Endothelial cell (in vitro differentiated cells): ENCODE measurements around the gene PML. TPM values are rescaled to one million over a fixed set of nuclear protein-coding genes. Genes with fewer than 3 reads are reported as not detected.

ENCODE experiments used
- DNase-seq: peaks from one replicate; pipeline ENCODE4 v3.0.0; 2021; ENCODE audit warnings: low spot score
- H3K27ac Mint-ChIP-seq: one replicate; pipeline ENCODE4 v1.8.0; 2021; ENCODE audit warnings: mixed read lengths, inconsistent platforms; ENCODE audit not compliant: unreplicated experiment
- H3K27me3 Mint-ChIP-seq: one replicate; pipeline ENCODE4 v1.8.0; 2021; ENCODE audit warnings: mild to moderate bottlenecking, moderate library complexity, mixed read lengths, inconsistent platforms; ENCODE audit not compliant: unreplicated experiment
- H3K36me3 Mint-ChIP-seq: one replicate; pipeline ENCODE4 v1.8.0; 2021; ENCODE audit warnings: mild to moderate bottlenecking, low read depth, mixed read lengths, inconsistent platforms; ENCODE audit not compliant: unreplicated experiment
- H3K4me1 Mint-ChIP-seq: one replicate; pipeline ENCODE4 v1.8.0; 2021; ENCODE audit warnings: mild to moderate bottlenecking, mixed read lengths, inconsistent platforms; ENCODE audit not compliant: unreplicated experiment
- H3K4me3 Mint-ChIP-seq: one replicate; pipeline ENCODE4 v1.8.0; 2021; ENCODE audit warnings: mild to moderate bottlenecking, mixed read lengths, inconsistent platforms; ENCODE audit not compliant: unreplicated experiment
- H3K9me3 Mint-ChIP-seq: one replicate; pipeline ENCODE4 v1.8.0; 2021; ENCODE audit warnings: mixed read lengths, inconsistent platforms; ENCODE audit not compliant: unreplicated experiment
- total RNA-seq: library from RNA; stranded (reverse); fragmentation: NEBNext Ultra II Directional; extraction: Animal tissue kit (Norgen Biotek cat#: 25700); gene quantifications from one replicate; pipeline ENCODE4 v1.2.1, GENCODE V29; 2021; ENCODE audit not compliant: unreplicated experiment
- TF ChIP-seq, protein P1 (sequence below): fragments of 200-600 bp; sonication (generic); IDR thresholded peaks from one replicate; pipeline ENCODE4 v1.5.0; 2021; ENCODE audit warnings: antibody characterized with exemption; ENCODE audit not compliant: unreplicated experiment

Gene PML
- total RNA-seq, 1 donor from 2014 or later: 161 TPM

DNA sequence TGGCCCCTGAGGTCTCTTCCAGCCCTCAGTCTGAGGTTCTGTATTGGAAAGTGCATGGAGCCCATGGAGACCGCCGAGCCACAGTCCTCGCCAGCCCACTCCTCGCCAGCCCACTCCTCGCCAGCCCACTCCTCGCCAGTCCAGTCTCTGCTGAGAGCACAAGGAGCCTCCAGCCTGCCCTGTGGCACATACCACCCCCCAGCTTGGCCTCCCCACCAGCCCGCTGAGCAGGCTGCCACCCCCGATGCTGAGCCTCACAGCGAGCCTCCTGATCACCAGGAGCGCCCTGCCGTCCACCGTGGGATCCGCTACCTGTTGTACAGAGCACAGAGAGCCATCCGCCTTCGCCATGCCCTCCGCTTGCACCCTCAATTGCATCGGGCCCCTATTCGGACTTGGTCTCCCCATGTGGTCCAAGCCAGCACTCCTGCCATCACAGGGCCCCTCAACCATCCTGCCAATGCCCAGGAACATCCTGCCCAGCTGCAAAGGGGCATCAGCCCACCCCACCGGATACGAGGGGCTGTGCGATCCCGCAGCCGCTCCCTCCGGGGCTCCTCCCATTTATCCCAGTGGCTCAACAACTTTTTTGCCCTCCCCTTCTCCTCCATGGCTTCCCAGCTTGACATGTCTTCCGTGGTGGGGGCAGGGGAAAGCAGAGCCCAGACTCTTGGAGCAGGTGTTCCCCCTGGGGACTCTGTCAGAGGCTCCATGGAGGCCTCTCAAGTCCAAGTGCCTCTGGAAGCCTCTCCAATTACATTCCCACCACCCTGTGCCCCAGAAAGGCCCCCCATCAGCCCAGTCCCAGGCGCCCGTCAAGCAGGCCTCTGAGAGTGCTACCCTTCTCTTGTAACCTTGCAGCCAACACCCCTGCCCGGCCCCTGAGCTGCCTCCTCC, 40.9 kb downstream of the PML start:
- TF ChIP-seq, protein P1, sequence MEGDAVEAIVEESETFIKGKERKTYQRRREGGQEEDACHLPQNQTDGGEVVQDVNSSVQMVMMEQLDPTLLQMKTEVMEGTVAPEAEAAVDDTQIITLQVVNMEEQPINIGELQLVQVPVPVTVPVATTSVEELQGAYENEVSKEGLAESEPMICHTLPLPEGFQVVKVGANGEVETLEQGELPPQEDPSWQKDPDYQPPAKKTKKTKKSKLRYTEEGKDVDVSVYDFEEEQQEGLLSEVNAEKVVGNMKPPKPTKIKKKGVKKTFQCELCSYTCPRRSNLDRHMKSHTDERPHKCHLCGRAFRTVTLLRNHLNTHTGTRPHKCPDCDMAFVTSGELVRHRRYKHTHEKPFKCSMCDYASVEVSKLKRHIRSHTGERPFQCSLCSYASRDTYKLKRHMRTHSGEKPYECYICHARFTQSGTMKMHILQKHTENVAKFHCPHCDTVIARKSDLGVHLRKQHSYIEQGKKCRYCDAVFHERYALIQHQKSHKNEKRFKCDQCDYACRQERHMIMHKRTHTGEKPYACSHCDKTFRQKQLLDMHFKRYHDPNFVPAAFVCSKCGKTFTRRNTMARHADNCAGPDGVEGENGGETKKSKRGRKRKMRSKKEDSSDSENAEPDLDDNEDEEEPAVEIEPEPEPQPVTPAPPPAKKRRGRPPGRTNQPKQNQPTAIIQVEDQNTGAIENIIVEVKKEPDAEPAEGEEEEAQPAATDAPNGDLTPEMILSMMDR: no peak
- Mint-ChIP-seq H3K4me1 (peaks cover 30% of the 10 kb centered on the region), H3K9me3 (no peaks in the 10 kb centered on the region), H3K36me3 (peaks cover 43% of the 10 kb centered on the region), H3K27me3 (peaks cover 15% of the 10 kb centered on the region), H3K27ac (no peak overlapping the region), H3K4me3 (peak overlapping the region; percentile 25)
- no peak for DNase-seq

DNA sequence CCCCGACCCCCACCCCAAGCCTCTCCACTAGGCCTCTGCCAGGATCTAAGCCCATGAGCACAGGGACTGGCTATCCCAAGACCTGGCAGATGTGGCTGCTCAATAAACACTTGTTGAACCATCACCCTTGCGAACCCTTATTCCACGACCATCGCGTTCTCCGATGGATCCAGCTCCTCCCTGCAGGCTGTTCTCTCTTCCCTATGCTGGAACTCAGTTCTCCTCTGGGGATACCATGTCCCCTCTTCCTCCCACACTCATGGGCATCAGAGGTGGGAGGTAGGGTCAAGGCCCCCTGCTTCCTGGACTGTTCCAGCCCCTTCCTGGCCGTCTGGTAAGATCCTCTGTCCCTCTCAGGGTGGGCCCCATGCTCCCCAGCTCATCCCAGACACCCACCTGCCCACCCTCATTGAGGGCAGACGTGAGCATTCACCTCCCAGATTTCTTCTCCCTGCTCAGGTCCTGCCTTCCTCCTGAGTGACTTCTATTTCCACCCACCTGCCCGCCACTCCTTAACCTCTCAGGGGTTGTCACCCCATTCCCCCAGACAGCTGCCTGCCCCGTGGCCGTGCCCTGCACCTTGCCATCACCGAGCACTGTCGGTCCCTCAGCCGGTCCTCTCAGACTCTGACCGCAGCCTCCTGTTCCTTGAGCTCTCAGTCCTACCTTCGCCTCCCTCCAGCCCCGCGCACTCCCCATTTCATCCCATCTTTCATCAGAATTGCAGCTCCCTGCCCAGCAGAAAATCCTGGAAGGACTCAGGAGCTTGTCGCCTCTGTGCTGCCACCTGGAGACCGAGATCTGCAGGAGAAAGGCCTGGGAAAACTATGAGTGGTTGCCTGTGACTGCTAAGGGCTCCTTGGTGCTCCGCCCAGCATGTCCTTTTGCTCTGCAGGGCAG, 42.0 kb downstream of the PML start:
- TF ChIP-seq, protein P1: peak; percentile 51
- peak; percentile 74 for DNase-seq
- H3K9me3 Mint-ChIP-seq: no peaks in the 10 kb centered on the region
- peak overlapping the region; percentile 20 for H3K27ac Mint-ChIP-seq
- H3K4me3 Mint-ChIP-seq: peak overlapping the region; percentile 31
- peaks cover 18% of the 10 kb centered on the region for H3K27me3 Mint-ChIP-seq
- H3K36me3 Mint-ChIP-seq: peaks cover 45% of the 10 kb centered on the region
- peaks cover 34% of the 10 kb centered on the region for H3K4me1 Mint-ChIP-seq

DNA sequence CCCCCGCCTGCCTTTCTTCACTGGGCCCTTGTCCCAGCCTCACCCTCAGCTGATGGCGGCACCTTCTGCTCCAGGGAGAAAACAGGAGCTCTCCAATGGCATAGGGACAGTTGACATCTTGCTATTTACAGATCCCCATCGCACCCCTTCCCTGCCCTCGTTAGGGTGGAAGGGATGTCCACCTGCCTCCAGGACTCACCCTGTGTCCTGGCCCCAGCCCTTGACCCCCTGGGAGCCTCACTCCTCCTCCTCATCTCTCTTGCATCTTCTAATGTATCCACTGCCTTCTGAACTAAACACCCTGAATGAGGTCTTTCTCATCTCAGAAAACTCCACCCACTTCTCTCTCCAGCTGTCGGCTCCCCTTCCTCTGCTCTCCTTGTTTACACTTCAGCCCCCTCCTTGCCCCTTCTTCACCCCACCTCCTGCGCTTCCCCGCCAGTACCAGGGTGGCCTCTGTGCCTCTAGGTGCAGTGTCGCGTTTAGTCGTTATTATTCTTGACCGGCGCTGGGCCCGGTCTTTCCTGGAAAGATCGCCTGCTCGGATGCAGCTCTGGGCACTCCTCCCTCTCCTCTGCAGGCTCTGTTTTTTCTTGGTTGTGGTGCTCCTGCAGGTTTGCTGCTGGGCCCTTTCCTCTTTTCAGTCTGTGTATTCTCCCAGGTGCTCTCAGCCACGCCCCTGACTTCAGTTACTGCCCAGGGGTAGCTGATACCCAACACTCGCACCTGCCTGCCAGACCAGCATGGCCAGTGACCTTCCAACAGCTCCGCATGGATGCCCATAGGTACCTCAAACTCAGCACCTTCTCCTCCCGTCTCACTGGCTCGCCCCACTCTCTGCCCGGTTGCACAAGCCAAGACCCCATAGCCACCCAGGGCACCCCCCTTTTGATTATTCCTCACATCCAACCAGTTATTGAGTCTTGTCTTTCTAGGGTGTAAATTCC, 42.9 kb downstream of the PML start:
- no peak for DNase-seq
- Mint-ChIP-seq H3K36me3 (peaks cover 39% of the 10 kb centered on the region), H3K4me3 (peak overlapping the region; percentile 51), H3K4me1 (peaks cover 28% of the 10 kb centered on the region), H3K27ac (peak overlapping the region; percentile 74), H3K9me3 (no peaks in the 10 kb centered on the region), H3K27me3 (peaks cover 18% of the 10 kb centered on the region)
- TF ChIP-seq, protein P1: no peak

DNA sequence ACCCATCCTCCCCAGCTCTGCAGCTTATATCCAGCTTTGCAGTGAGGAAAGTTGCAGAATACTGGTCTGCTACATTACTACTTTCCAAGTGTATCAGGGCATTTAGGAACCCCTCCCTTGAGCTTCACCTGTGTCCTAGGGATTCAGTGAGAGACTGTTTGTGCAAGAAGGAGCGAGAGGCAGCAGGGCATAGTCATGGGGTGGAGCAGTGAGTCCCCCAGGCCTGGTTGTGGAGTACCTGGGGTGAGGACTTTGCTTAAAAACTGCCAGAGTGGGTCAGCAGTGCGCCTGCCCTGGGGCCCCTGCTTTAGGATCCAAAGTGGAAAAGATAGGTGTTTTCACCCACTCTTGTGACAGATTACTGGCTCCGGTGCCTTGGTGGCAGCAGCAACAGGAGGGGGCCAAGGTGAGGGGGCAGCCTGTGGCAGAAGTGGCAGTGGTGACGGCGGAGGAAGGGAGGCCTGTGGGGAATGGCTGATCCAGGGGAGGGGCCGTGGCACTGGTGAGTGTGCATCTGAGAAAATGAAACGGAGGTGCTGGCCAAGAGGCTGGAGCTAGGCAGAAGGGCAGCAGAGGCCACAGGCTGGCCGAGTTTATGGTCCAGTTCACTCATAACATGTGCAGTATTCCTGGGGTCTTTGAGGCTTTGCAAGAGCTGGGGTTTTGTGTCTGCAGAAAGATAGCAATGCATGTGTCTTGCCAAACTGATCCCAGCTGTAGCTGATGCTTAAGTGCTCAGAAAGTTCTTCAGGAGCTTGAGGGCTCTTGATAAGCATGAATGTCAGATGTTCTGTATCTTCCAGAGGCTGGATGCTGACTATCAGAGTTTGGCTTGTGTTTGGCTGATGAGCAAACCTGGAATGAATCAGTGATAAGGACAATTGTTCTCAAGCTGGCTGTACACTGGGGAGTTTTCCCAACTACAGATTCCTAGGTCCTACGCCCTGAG, 44.5 kb downstream of the PML start:
- H3K36me3 Mint-ChIP-seq: peaks cover 38% of the 10 kb centered on the region
- no peak for DNase-seq
- no peak overlapping the region for H3K27ac Mint-ChIP-seq
- TF ChIP-seq, protein P1: no peak
- no peak overlapping the region for H3K4me3 Mint-ChIP-seq
- peaks cover 28% of the 10 kb centered on the region for H3K4me1 Mint-ChIP-seq
- peaks cover 18% of the 10 kb centered on the region for H3K27me3 Mint-ChIP-seq
- no peaks in the 10 kb centered on the region for H3K9me3 Mint-ChIP-seq
